Coronary artery (tissue), 2 donors: Measurements from ENCODE around the gene ACOX3.

Source experiments
- DNase-seq: peaks from one replicate; pipeline ENCODE4 v3.0.0-alpha.2; 2017; ENCODE audit warnings: low spot score
- H3K27ac ChIP-seq, 2 donors: fragments of 200-600 bp; sonication (generic); one replicate each; pipeline ENCODE4 v1.5.1; 2016 to 2019
- H3K4me3 ChIP-seq: fragments of 200-600 bp; sonication (generic); 2 replicates; pipeline ENCODE4 v1.5.1; 2016; ENCODE audit warnings: mild to moderate bottlenecking, moderate library complexity
- CTCF ChIP-seq: fragments of 200-600 bp; sonication (generic); IDR thresholded peaks from one replicate; pipeline ENCODE4 v1.5.1; 2019; ENCODE audit warnings: antibody characterized with exemption

ACOX3 gene

GRCh38 chr4:8348071-8348470 is 92.5 kb downstream of the ACOX3 start:
- TF ChIP-seq CTCF = no peak
- no peak overlapping the region for H3K4me3 ChIP-seq
- no peak overlapping the region for H3K27ac ChIP-seq
- DNase-seq = no peak

- Histone ChIP-seq H3K4me3 (no peak overlapping the region), H3K27ac (no peak overlapping the region)
- DNase-seq = peak; percentile 62
- TF ChIP-seq CTCF = no peak
Measured at GRCh38 chr4:8347660-8348059, 92.9 kb downstream of the ACOX3 start.

DNA sequence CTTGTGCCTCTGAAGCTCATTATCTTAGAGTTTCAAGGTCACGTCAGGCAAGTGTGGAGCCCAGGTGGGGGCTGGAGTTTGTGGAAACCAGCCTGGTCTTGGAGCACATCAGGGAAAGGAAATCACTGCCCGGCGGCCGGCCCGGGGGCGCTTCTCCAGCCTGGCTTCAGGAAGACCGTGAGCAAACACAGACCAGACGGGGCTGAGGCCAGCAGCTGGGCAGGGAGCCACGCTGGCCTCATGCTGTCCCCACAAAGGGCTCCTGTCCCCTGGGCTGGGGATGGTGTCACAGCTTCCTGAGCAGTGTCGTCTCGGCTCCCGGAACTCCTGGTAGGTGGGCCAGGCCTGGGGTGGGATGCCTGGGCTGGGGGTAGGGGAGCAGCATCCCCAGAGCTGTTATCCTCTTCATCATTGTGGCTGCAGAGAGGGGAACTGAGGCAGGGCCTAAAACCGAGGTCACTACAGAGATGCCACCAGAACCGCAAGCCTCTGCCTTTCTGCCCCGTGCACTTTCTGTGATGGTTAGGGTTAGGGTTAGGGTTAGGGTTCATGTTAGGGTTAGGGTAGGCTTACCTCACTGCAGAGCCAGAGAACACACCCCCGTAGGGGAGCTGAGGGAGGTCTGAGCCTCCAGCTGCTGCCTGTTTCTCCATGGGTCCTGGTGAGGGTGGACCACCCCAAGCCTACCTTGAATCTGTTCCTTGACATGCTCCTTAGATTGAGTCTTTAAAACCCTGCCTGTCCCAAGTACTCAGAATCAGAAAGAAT is 93.5 kb downstream of the ACOX3 start:
- Histone ChIP-seq H3K4me3 (no peak overlapping the region), H3K27ac (no peak overlapping the region)
- DNase-seq = no peak
- TF ChIP-seq CTCF = no peak

DNA sequence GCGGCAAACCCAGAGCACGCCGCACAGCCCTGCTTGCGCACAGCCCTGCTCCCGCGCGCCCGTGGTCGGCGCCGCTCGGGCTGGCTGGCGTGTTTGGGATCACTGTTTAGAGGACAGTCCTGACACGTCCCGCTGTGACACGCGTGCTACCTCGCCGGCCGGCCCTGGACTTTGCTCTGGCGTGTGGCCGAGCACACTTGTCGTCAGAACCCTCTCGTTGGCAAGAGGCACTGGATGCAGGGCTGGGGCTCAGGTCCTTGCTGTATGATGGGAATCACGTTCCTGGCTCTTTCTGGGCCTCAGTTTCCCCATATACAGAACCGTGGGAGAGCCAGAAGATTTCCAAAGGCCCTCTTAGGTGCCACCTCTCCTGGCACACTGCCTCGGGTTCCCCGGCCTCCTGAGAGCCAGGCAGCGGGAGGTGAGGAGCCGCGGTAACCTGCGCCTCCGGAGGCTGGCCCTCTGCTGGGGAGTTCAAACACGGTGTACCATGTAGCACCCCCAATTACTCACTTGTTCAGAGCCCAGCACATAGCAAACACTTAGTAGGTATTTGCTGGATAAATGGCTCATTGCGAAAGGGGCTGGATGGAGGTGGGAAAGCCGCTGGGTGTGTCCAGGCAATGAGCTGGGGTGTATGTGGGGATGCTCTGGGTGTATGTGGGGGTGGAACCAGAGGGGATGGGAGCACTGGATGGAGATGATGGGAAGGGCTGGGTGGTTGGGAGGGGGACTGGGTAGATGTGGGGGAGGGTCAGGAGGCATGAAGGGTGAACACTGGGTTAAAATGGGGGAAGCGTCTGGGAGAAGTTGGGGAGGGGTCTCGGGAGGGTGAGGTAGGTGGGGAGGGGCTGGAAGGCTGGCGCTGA is 94.3 kb downstream of the ACOX3 start:
- peak; percentile 67 for DNase-seq
- no peak overlapping the region for H3K27ac ChIP-seq
- no peak for TF ChIP-seq CTCF
- no peak overlapping the region for H3K4me3 ChIP-seq

GRCh38 chr4:8345053-8345945 is 95.2 kb downstream of the ACOX3 start:
- no peak for TF ChIP-seq CTCF
- Histone ChIP-seq H3K27ac (no peak overlapping the region), H3K4me3 (no peak overlapping the region)
- peak; percentile 62 for DNase-seq

GRCh38 chr4:8344377-8344776 is 96.1 kb downstream of the ACOX3 start:
- Histone ChIP-seq H3K27ac (no peak overlapping the region), H3K4me3 (no peak overlapping the region)
- DNase-seq = no peak
- no peak for TF ChIP-seq CTCF
